PC-3 (cell line): Measurements from ENCODE around the gene ST7. TPM values are rescaled to one million over a fixed set of nuclear protein-coding genes. Genes with fewer than 3 reads are reported as not detected.

Experiments
- ATAC-seq: fragments of 200-7000 bp; cut with Tn5 transposase; 2 replicates; pipeline ENCODE4 v1.9.1; 2020; ENCODE audit warnings: mild to moderate bottlenecking, moderate library complexity
- BruUV-seq: library from RNA; stranded (reverse); fragments of 400-500 nt; replicated peaks from 2 replicates; lab custom pipeline; 2021; lab: Mats Ljungman, UMichigan
- CTCF ChIA-PET: fragments of 300-600 bp; sonication (Branson Sonifier 250); formaldehyde crosslinking; loops from one replicate; lab custom pipeline; 2022; ENCODE audit warnings: antibody characterized with exemption; lab: Charles Lee
- POLR2A ChIA-PET: fragments of 300-600 bp; sonication (Branson Sonifier 250); formaldehyde crosslinking; loops from one replicate; lab custom pipeline; 2022; ENCODE audit warnings: antibody characterized with exemption; ENCODE audit not compliant: unreplicated experiment; lab: Charles Lee
- DNase-seq: peaks from one replicate; pipeline ENCODE4 v3.0.0-alpha.2; 2015
- H2AFZ ChIP-seq: fragments of 300-600 bp; sonication (generic); 2 replicates; pipeline ENCODE4 v1.6.0; 2016; ENCODE audit warnings: antibody characterized with exemption, low read length
- H3F3A ChIP-seq: fragments of 300-600 bp; sonication (generic); one replicate; pipeline ENCODE4 v1.6.0; 2017; ENCODE audit warnings: antibody characterized with exemption, low read length, control low read depth, mild to moderate bottlenecking; ENCODE audit not compliant: unreplicated experiment
- H3K27ac ChIP-seq: fragments of 300-600 bp; sonication (generic); 2 replicates; pipeline ENCODE4 v1.5.1; 2016; ENCODE audit warnings: mild to moderate bottlenecking, low read length
- H3K27me3 ChIP-seq: fragments of 300-600 bp; sonication (generic); 2 replicates; pipeline ENCODE4 v1.6.1; 2016; ENCODE audit warnings: low read length, mixed read lengths
- H3K36me3 ChIP-seq: fragments of 300-600 bp; sonication (generic); 2 replicates; pipeline ENCODE4 v1.6.1; 2016; ENCODE audit warnings: low read depth, mixed run types, low read length, mixed read lengths
- H3K4me1 ChIP-seq: fragments of 300-600 bp; sonication (generic); 2 replicates; pipeline ENCODE4 v1.5.1; 2016; ENCODE audit warnings: low read length; ENCODE audit not compliant: insufficient read depth
- H3K4me2 ChIP-seq: fragments of 300-600 bp; sonication (generic); 2 replicates; pipeline ENCODE4 v1.6.0; 2016; ENCODE audit warnings: low read length
- H3K4me3 ChIP-seq: fragments of 300-600 bp; sonication (generic); 2 replicates; pipeline ENCODE4 v1.5.1; 2016; ENCODE audit warnings: mild to moderate bottlenecking, low read length, mixed read lengths
- H3K79me2 ChIP-seq: fragments of 300-600 bp; sonication (generic); 2 replicates; pipeline ENCODE4 v1.6.1; 2017; ENCODE audit warnings: low read length, mixed read lengths
- H3K9ac ChIP-seq: fragments of 300-600 bp; sonication (generic); 2 replicates; pipeline ENCODE4 v1.6.0; 2016; ENCODE audit warnings: mild to moderate bottlenecking, low read length
- H3K9me2 ChIP-seq: fragments of 300-600 bp; sonication (generic); replicated peaks from 2 replicates; pipeline ENCODE4 v1.6.1; 2016; ENCODE audit warnings: mixed run types, low read length, mixed read lengths
- H3K9me3 ChIP-seq: fragments of 300-600 bp; sonication (generic); 2 replicates; pipeline ENCODE4 v1.6.1; 2016; ENCODE audit warnings: low read length, mixed read lengths
- H4K20me1 ChIP-seq: fragments of 300-600 bp; sonication (generic); 2 replicates; pipeline ENCODE4 v1.6.1; 2016; ENCODE audit warnings: low read length, mixed read lengths
- EZH2 ChIP-seq: fragments of 300-600 bp; sonication (generic); IDR thresholded peaks from one replicate; pipeline ENCODE4 v1.6.1; 2017; ENCODE audit warnings: antibody characterized with exemption, mild to moderate bottlenecking, low read length; ENCODE audit not compliant: unreplicated experiment
- EZH2phosphoT487 ChIP-seq: fragments of 300-600 bp; sonication (generic); IDR thresholded peaks from 2 replicates; pipeline ENCODE4 v1.6.1; 2018; ENCODE audit warnings: mild to moderate bottlenecking, antibody characterized with exemption, low read length, borderline replicate concordance
- intact Hi-C: fragments of 100-400 bp; cut with micrococcal nuclease; formaldehyde crosslinking; loops from 2 replicates; pipeline ENCODE4 v1.9.0; 2023
- total RNA-seq: library from RNA; depleted of rRNA; stranded (reverse); fragments of >200 nt; gene quantifications from 2 replicates; pipeline ENCODE4 v1.2.3, GENCODE V29; 2014
- TF ChIP-seq, protein P1 (sequence below): fragments of 300-600 bp; sonication (generic); conservative IDR thresholded peaks from 2 replicates; pipeline ENCODE4 v1.5.1; 2017; ENCODE audit warnings: antibody characterized with exemption, low read depth, mild to moderate bottlenecking, low read length

ST7 gene
- total RNA-seq, 1 experiment from 2014 or later: 19.7 TPM

- Histone ChIP-seq H3K27me3 (no peaks in the 10 kb centered on the region), H3K4me1 (no peaks in the 10 kb centered on the region), H3K79me2 (no peaks in the 10 kb centered on the region), H3K9me3 (no peaks in the 10 kb centered on the region), H3K4me3 (no peak overlapping the region), H3K9ac (no peak overlapping the region), H3F3A (no peaks in the 10 kb centered on the region), H2AFZ (no peak overlapping the region), H3K4me2 (no peak overlapping the region), H3K36me3 (no peaks in the 10 kb centered on the region), H3K27ac (no peak overlapping the region), H3K9me2 (no peaks in the 10 kb centered on the region), H4K20me1 (no peaks in the 10 kb centered on the region)
- TF ChIP-seq EZH2 (no peak), EZH2phosphoT487 (no peak)
- TF ChIP-seq, protein P1, sequence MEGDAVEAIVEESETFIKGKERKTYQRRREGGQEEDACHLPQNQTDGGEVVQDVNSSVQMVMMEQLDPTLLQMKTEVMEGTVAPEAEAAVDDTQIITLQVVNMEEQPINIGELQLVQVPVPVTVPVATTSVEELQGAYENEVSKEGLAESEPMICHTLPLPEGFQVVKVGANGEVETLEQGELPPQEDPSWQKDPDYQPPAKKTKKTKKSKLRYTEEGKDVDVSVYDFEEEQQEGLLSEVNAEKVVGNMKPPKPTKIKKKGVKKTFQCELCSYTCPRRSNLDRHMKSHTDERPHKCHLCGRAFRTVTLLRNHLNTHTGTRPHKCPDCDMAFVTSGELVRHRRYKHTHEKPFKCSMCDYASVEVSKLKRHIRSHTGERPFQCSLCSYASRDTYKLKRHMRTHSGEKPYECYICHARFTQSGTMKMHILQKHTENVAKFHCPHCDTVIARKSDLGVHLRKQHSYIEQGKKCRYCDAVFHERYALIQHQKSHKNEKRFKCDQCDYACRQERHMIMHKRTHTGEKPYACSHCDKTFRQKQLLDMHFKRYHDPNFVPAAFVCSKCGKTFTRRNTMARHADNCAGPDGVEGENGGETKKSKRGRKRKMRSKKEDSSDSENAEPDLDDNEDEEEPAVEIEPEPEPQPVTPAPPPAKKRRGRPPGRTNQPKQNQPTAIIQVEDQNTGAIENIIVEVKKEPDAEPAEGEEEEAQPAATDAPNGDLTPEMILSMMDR: no peak
- ATAC-seq (no peak), DNase-seq (no peak)
- ChIA-PET CTCF (no interaction called here), POLR2A (no interaction called here)
- intact Hi-C loops: no loop called here
- BruUV-seq: no TSS peak
Measured at GRCh38 chr7:117048882-117049281, 95.6 kb downstream of the ST7 start.

DNA sequence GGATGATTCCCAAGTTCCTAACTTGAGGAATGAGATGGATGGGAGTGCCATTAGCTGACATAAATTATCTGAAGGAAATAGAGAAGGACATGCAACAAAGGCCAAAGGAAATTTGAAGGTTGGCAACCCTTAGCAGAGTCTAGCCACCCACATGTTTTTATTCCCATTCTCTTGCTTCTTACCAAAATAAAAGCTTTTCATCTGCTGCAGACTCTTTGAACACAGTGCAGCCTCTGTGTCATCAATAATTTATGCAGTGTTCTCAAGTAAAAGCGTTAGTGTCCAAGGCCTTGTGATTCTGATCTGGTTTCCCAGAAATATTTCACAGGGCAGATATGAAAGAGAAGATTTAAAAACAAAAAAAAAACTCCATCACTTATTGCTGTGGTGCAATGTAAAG lies 98.5 kb downstream of the ST7 start:
- Histone ChIP-seq H2AFZ (no peak overlapping the region), H3K36me3 (no peaks in the 10 kb centered on the region), H3K9ac (no peak overlapping the region), H3K4me1 (no peaks in the 10 kb centered on the region), H3F3A (no peaks in the 10 kb centered on the region), H3K4me3 (no peak overlapping the region), H4K20me1 (no peaks in the 10 kb centered on the region), H3K9me2 (no peaks in the 10 kb centered on the region), H3K4me2 (no peak overlapping the region), H3K9me3 (no peaks in the 10 kb centered on the region), H3K27me3 (no peaks in the 10 kb centered on the region), H3K79me2 (no peaks in the 10 kb centered on the region), H3K27ac (no peak overlapping the region)
- intact Hi-C loops: no loop called here
- ChIA-PET CTCF (no interaction called here), POLR2A (interaction anchor here (0.6 kb wide), 1 partner anchor 11 kb away, joined by 3 read pairs; no protein-coding TSS in a partner anchor)
- DNase-seq: no peak
- BruUV-seq: no TSS peak
- ATAC-seq: no peak
- TF ChIP-seq EZH2: no peak
- TF ChIP-seq, protein P1: no peak
- TF ChIP-seq EZH2phosphoT487: no peak

- TF ChIP-seq EZH2: no peak
- TF ChIP-seq EZH2phosphoT487: no peak
Measured at GRCh38 chr7:117053432-117053831, 100.1 kb downstream of the ST7 start.

More at GRCh38 chr7:117053432-117053831, 100.1 kb downstream of the ST7 start:
- H2AFZ ChIP-seq: no peak overlapping the region
- no peak for DNase-seq
- no peaks in the 10 kb centered on the region for H3K9me2 ChIP-seq
- H3K9me3 ChIP-seq: no peaks in the 10 kb centered on the region
- no peak overlapping the region for H3K4me2 ChIP-seq
- no peaks in the 10 kb centered on the region for H3K4me1 ChIP-seq
- intact Hi-C loops: no loop called here
- no peaks in the 10 kb centered on the region for H3K27me3 ChIP-seq
- no peaks in the 10 kb centered on the region for H3K79me2 ChIP-seq
- CTCF ChIA-PET: no interaction called here
- no TSS peak for BruUV-seq
- no peaks in the 10 kb centered on the region for H4K20me1 ChIP-seq
- H3F3A ChIP-seq: no peaks in the 10 kb centered on the region
- H3K36me3 ChIP-seq: no peaks in the 10 kb centered on the region
- ATAC-seq: no peak
- no peak overlapping the region for H3K9ac ChIP-seq
- POLR2A ChIA-PET: no interaction called here
- H3K27ac ChIP-seq: no peak overlapping the region
- H3K4me3 ChIP-seq: no peak overlapping the region
